CD4-positive, alpha-beta T cell treated with Interleukin-10 for 1 hour (primary cell): ENCODE results near the gene TNNI2.
"Not testable (repeated sequence)": the region's sequence is repeated elsewhere in the genome, so short reads cannot be mapped to it uniquely, and the experiment has no call there.

Experiments
- DNase-seq: peaks from one replicate; pipeline ENCODE4 v3.0.0-alpha.2; 2020

The TNNI2 gene

GRCh38 chr11:1863352-1864216 lies 24.8 kb downstream of the TNNI2 start:
- DNase-seq: no peak

GRCh38 chr11:1864231-1864630 lies 25.4 kb downstream of the TNNI2 start:
- no peak for DNase-seq

GRCh38 chr11:1864831-1865665 lies 26.3 kb downstream of the TNNI2 start:
- no peak for DNase-seq

GRCh38 chr11:1866226-1866625 lies 27.4 kb downstream of the TNNI2 start:
- DNase-seq: no peak

GRCh38 chr11:1866776-1867175 lies 28.0 kb downstream of the TNNI2 start:
- no peak for DNase-seq

- DNase-seq: no peak
Observed at GRCh38 chr11:1867381-1867780, 28.6 kb downstream of the TNNI2 start.

GRCh38 chr11:1868056-1868635 lies 29.4 kb downstream of the TNNI2 start:
- DNase-seq: no peak

- DNase-seq: no peak
Observed at GRCh38 chr11:1868636-1869291, 30.0 kb downstream of the TNNI2 start.

- no peak for DNase-seq
Observed at GRCh38 chr11:1869427-1870325, 30.9 kb downstream of the TNNI2 start.

- no peak for DNase-seq
Observed at GRCh38 chr11:1870326-1870696, 31.5 kb downstream of the TNNI2 start.

- DNase-seq: peak; percentile 59
Observed at GRCh38 chr11:1870721-1871466, 32.1 kb downstream of the TNNI2 start.

GRCh38 chr11:1871531-1871930 lies 32.8 kb downstream of the TNNI2 start:
- DNase-seq: no peak

- DNase-seq: no peak
Observed at GRCh38 chr11:1872267-1872985, 33.6 kb downstream of the TNNI2 start.

- DNase-seq: no peak
Observed at GRCh38 chr11:1873048-1873812, 34.4 kb downstream of the TNNI2 start.

- DNase-seq: not testable (repeated sequence)
Observed at GRCh38 chr11:1873813-1874150, 35.0 kb downstream of the TNNI2 start.

GRCh38 chr11:1874441-1875092 lies 35.8 kb downstream of the TNNI2 start:
- DNase-seq: not testable (repeated sequence)

GRCh38 chr11:1875093-1875850 lies 36.5 kb downstream of the TNNI2 start:
- no peak for DNase-seq

GRCh38 chr11:1875851-1876301 lies 37.1 kb downstream of the TNNI2 start:
- DNase-seq: not testable (repeated sequence)
